OCI-LY7 (cell line): ENCODE data around the gene APLP2. TPM values are rescaled to one million over a fixed set of nuclear protein-coding genes. Genes with fewer than 3 reads are reported as not detected.

Source experiments
- BruUV-seq: library from RNA; stranded (reverse); fragments of 400-500 nt; replicated peaks from 2 replicates; lab custom pipeline; 2021; lab: Mats Ljungman, UMichigan
- CTCF ChIA-PET: fragments of 300-600 bp; sonication (Branson Sonifier 250); formaldehyde crosslinking; loops from one replicate; lab custom pipeline; 2022; ENCODE audit warnings: antibody characterized with exemption; ENCODE audit not compliant: unreplicated experiment; lab: Charles Lee
- POLR2A ChIA-PET: fragments of 300-600 bp; sonication (Branson Sonifier 250); formaldehyde crosslinking; loops from one replicate; lab custom pipeline; 2022; ENCODE audit warnings: antibody characterized with exemption; lab: Charles Lee
- DNase-seq: peaks from one replicate; pipeline ENCODE4 v3.0.0-alpha.2; 2015; ENCODE audit warnings: low spot score
- H2AFZ ChIP-seq: fragments of 200-600 bp; sonication (generic), shearing (Covaris generic); 2 replicates; pipeline ENCODE4 v1.6.1; 2014; ENCODE audit warnings: mild to moderate bottlenecking, antibody characterized with exemption, low read length, moderate library complexity
- H3K27ac ChIP-seq: fragments of 200-600 bp; sonication (generic); 2 replicates; pipeline ENCODE4 v1.5.1; 2014; ENCODE audit warnings: mixed run types, low read depth, mild to moderate bottlenecking, moderate library complexity, low read length, inconsistent platforms; ENCODE audit not compliant: poor library complexity, severe bottlenecking
- H3K36me3 ChIP-seq: fragments of 200-600 bp; sonication (generic); 2 replicates; pipeline ENCODE4 v1.6.1; 2014; ENCODE audit warnings: mild to moderate bottlenecking, antibody characterized with exemption, low read length, moderate library complexity, mixed read lengths; ENCODE audit not compliant: insufficient read depth
- H3K4me1 ChIP-seq: fragments of 200-600 bp; sonication (generic); 2 replicates; pipeline ENCODE4 v1.5.1; 2014; ENCODE audit warnings: mild to moderate bottlenecking, low read length; ENCODE audit not compliant: insufficient read depth, poor library complexity, severe bottlenecking
- H3K4me2 ChIP-seq: fragments of 200-600 bp; sonication (generic); 2 replicates; pipeline ENCODE4 v1.6.1; 2014; ENCODE audit warnings: mild to moderate bottlenecking, low read length
- H3K4me3 ChIP-seq: fragments of 200-600 bp; sonication (generic); 2 replicates; pipeline ENCODE4 v1.5.1; 2014; ENCODE audit warnings: mild to moderate bottlenecking, low read depth, low read length; ENCODE audit not compliant: poor library complexity, severe bottlenecking
- H3K79me2 ChIP-seq: fragments of 200-600 bp; sonication (generic); 2 replicates; pipeline ENCODE4 v1.6.1; 2016; ENCODE audit warnings: low read depth, mild to moderate bottlenecking, low read length, moderate library complexity, mixed read lengths; ENCODE audit not compliant: insufficient read depth
- H3K9me2 ChIP-seq: fragments of 200-600 bp; sonication (generic); 2 replicates; pipeline ENCODE4 v1.6.1; 2016; ENCODE audit warnings: mild to moderate bottlenecking, low read length, mixed read lengths; ENCODE audit not compliant: insufficient read depth
- H3K9me3 ChIP-seq: fragments of 200-600 bp; sonication (generic); 2 replicates; pipeline ENCODE4 v1.6.1; 2014; ENCODE audit warnings: mild to moderate bottlenecking, mixed run types, low read length, mixed read lengths
- H4K20me1 ChIP-seq: fragments of 200-600 bp; sonication (generic); 2 replicates; pipeline ENCODE4 v1.6.1; 2014; ENCODE audit warnings: mild to moderate bottlenecking, antibody characterized with exemption, low read length, moderate library complexity, mixed read lengths; ENCODE audit not compliant: insufficient read depth
- EZH2phosphoT487 ChIP-seq: fragments of 200-600 bp; sonication (generic); IDR thresholded peaks from 2 replicates; pipeline ENCODE4 v1.6.1; 2018; ENCODE audit warnings: low read depth, borderline replicate concordance, mild to moderate bottlenecking, mixed run types, antibody characterized with exemption, low read length, moderate library complexity, mixed read lengths
- intact Hi-C: fragments of 100-400 bp; cut with micrococcal nuclease; formaldehyde crosslinking; loops from one replicate; pipeline ENCODE4 v1.10.0; 2022; ENCODE audit not compliant: unreplicated experiment
- total RNA-seq, 2 experiments: library from RNA; depleted of rRNA in 1 of 2; stranded (reverse); fragments of >200 nt in 1 of 2; shearing (Covaris generic) in 1 of 2; gene quantifications; 2 replicates each; pipeline ENCODE4 v1.2.3, GENCODE V29; 2014 to 2022
- TF ChIP-seq, protein P1 (sequence below): fragments of 200-600 bp; sonication (generic); conservative IDR thresholded peaks from 2 replicates; pipeline ENCODE4 v1.5.1; 2014; ENCODE audit warnings: mild to moderate bottlenecking, antibody characterized with exemption, low read length, moderate library complexity, mixed read lengths

Gene APLP2
- total RNA-seq, 2 experiments from 2014 or later: 147 to 284 TPM

DNA sequence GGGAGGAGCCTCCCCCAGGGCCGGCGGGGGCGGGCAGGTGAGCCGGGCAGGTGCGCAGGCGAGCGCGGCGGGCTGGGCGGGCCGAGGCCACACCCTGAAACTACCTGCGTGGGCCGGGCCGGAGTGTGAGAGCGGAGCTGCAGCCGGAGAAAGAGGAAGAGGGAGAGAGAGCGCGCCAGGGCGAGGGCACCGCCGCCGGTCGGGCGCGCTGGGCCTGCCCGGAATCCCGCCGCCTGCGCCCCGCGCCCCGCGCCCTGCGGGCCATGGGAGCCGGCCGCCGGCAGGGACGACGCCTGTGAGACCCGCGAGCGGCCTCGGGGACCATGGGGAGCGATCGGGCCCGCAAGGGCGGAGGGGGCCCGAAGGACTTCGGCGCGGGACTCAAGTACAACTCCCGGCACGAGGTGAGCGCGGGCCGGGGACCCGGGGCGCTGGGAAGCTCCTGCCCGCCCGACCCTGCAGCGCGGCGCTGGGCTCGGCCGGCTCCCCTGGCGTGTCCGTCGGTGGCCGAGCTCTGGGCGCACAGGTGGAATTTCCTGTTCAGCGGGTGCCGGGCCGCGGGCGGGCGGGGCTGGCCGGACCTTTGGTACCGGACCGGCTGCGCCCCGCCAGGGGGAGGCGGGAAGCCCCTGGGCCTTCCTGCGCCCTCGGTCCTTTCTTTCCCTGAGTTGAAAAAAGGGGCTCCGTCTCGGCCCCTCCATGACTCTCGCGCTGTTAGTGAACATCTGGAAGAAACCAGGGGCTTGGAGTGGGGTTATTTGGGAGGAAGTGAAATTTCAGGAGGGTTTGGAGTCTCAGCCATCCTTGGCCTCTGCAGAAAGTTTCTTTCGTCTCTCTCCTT, 90.2 kb downstream of the APLP2 start, which contains the start of gene ST14:
Gene ST14 (plus strand): TSS at position 126 of the 841 bp plus-strand sequence. CDS start 198 bp downstream, at position 324.
- peak within 1 kb of the TSS; percentile 93 for H3K27ac ChIP-seq
- H2AFZ ChIP-seq: peak within 1 kb of the TSS; percentile 13; the same call in 1 of the 2 replicates
- peak; percentile 70 for DNase-seq
- H3K4me1 ChIP-seq: peaks cover 76% of the 10 kb centered on the region
- TF ChIP-seq, protein P1, sequence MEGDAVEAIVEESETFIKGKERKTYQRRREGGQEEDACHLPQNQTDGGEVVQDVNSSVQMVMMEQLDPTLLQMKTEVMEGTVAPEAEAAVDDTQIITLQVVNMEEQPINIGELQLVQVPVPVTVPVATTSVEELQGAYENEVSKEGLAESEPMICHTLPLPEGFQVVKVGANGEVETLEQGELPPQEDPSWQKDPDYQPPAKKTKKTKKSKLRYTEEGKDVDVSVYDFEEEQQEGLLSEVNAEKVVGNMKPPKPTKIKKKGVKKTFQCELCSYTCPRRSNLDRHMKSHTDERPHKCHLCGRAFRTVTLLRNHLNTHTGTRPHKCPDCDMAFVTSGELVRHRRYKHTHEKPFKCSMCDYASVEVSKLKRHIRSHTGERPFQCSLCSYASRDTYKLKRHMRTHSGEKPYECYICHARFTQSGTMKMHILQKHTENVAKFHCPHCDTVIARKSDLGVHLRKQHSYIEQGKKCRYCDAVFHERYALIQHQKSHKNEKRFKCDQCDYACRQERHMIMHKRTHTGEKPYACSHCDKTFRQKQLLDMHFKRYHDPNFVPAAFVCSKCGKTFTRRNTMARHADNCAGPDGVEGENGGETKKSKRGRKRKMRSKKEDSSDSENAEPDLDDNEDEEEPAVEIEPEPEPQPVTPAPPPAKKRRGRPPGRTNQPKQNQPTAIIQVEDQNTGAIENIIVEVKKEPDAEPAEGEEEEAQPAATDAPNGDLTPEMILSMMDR: no peak; the same call in 1 of the 2 replicates
- no peak for TF ChIP-seq EZH2phosphoT487
- POLR2A ChIA-PET: interaction anchor here (0.5 to 4.4 kb wide), 12 partner anchors 9 to 234 kb away, joined by 3 to 17 read pairs (median 4); no protein-coding TSS in a partner anchor
- H3K4me3 ChIP-seq: peak within 1 kb of the TSS; percentile 74
- peak within 1 kb of the TSS; percentile 95 for H3K4me2 ChIP-seq
- no TSS peak for BruUV-seq
- CTCF ChIA-PET: interaction anchor here (0.9 kb wide), 1 partner anchor 168 kb away, joined by 6 read pairs; no protein-coding TSS in a partner anchor
- H3K79me2 ChIP-seq: peaks cover 50% of the 10 kb centered on the region
- no peaks in the 10 kb centered on the region for H3K9me3 ChIP-seq
- H4K20me1 ChIP-seq: no peaks in the 10 kb centered on the region
- H3K36me3 ChIP-seq: peaks cover 44% of the 10 kb centered on the region; the same call in 1 of the 2 replicates
- no peaks in the 10 kb centered on the region for H3K9me2 ChIP-seq
- intact Hi-C loops: loop anchor here (2.0 to 10.0 kb wide), 5 partner anchors 41 to 1688 kb away; no protein-coding TSS in a partner anchor

DNA sequence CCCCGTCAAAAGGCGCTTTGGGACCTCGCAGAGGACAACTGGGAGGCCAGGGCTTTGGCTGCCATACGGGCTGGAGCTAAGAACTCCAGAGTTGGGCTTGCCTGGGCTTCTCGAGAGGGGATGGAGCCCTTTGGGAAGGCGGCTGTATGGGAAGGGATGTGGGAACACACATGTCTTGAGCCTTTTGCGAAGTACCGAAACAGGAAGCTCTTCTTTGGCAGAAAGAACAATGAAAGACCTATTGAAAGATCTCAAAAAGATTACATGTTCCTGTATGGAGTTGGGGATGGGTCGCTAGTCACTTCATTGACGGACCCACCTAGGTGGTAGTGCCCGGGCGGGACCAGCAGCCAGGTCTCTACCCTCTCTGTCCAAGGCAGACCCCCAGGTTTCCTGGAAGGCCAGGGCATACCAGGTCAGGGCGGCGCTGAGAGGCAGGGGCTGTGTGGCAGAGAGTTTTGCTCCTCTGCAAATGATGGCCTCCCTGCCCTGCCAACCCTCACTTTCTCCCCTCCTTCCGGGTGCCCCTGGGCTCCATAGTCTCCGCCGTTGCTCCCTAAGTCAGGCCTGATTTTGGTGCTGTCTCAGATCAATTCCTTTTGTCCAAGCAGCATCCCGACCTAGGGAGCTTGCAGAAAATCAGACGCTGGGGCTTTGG, 90.9 kb downstream of the APLP2 start:
- Histone ChIP-seq H2AFZ (peak overlapping the region; percentile 13; the same call in 1 of the 2 replicates), H3K4me1 (peaks cover 76% of the 10 kb centered on the region), H3K4me2 (peak overlapping the region; percentile 95), H3K9me2 (no peaks in the 10 kb centered on the region), H3K27ac (peak overlapping the region; percentile 93), H3K4me3 (peak overlapping the region; percentile 74), H3K9me3 (no peaks in the 10 kb centered on the region), H4K20me1 (no peaks in the 10 kb centered on the region), H3K36me3 (peaks cover 52% of the 10 kb centered on the region; the same call in 1 of the 2 replicates), H3K79me2 (peaks cover 58% of the 10 kb centered on the region)
- BruUV-seq: no TSS peak
- CTCF ChIA-PET: interaction anchor here (0.9 kb wide), 2 partner anchors 16 to 169 kb away, joined by 3 to 6 read pairs; no protein-coding TSS in a partner anchor
- DNase-seq: peak; percentile 54
- intact Hi-C loops: loop anchor here (2.0 to 5.0 kb wide), 3 partner anchors 42 to 1688 kb away; no protein-coding TSS in a partner anchor
- no peak for TF ChIP-seq EZH2phosphoT487
- TF ChIP-seq, protein P1: no peak
- POLR2A ChIA-PET: interaction anchor here (0.5 to 4.4 kb wide), 16 partner anchors 10 to 235 kb away, joined by 3 to 17 read pairs (median 4); no protein-coding TSS in a partner anchor
